SK-N-MC (cell line): ENCODE measurements around the gene SCD5.

Source experiments
- EZH2 ChIP-seq: fragments of 200-600 bp; sonication (generic); IDR thresholded peaks from one replicate; pipeline ENCODE4 v1.6.1; 2017; ENCODE audit warnings: antibody characterized with exemption
- FOXP2 ChIP-seq: optimal IDR thresholded peaks from 2 replicates; pipeline ENCODE3; 2011; ENCODE audit warnings: mild to moderate bottlenecking, moderate library complexity; ENCODE audit not compliant: insufficient read depth; ENCODE audit errors: extremely low read length, control extremely low read depth
- POLR2AphosphoS5 ChIP-seq: IDR thresholded peaks from 2 replicates; pipeline ENCODE4 v1.6.1; 2012; ENCODE audit warnings: mild to moderate bottlenecking, low read depth, low read length, borderline replicate concordance

GRCh38 chr4:82679531-82679930, 119.1 kb downstream of the SCD5 start:
- no peak for TF ChIP-seq POLR2AphosphoS5
- TF ChIP-seq EZH2: no peak
- TF ChIP-seq FOXP2: no peak
